ENCODE results near the gene AKR7A3. TPM values are rescaled to one million over a fixed set of nuclear protein-coding genes. Genes with fewer than 3 reads are reported as not detected.
"Not testable (repeated sequence)": the region's sequence is repeated elsewhere in the genome, so short reads cannot be mapped to it uniquely, and the experiment has no call there.

Gene AKR7A3
- total RNA-seq, 1 experiment from 2014 or later, result 1.4 TPM

DNA sequence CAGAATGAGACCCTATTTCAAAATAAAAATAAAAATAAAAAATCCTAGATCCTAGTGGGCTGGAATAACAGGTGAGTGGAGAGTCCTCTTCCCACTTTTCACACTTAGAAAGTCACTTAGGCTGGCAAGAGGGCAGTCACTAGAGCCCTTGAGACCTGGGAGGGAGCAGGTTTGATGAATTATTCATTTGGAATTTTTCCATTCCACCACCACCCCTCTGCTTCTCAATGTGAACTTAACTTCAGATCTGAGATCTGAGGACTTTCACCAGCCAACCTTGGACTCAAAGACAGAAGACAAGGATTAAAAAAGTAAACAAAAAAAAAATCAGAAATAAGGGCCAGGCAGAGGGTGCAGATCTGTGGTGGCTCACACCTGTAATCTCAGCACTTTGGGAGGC is 16.5 kb downstream of the AKR7A3 start:
- Histone ChIP-seq H3K4me1 (ENCODE audit: control insufficient read depth, insufficient read depth, low read length) (no peaks in the 10 kb centered on the region), H3K27ac (ENCODE audit: low read length) (no peak overlapping the region), H3K9me3 (ENCODE audit: control insufficient read depth, insufficient read depth, low read depth, low read length) (no peaks in the 10 kb centered on the region), H3K27me3 (ENCODE audit: control insufficient read depth, insufficient read depth, low read length) (no peaks in the 10 kb centered on the region), H3K4me3 (ENCODE audit: low read depth in 2 of 2, low read length in 2 of 2) (no peak overlapping the region), H3K36me3 (ENCODE audit: control insufficient read depth, insufficient read depth, low read length) (no peaks in the 10 kb centered on the region)
- in situ Hi-C loops (cut with HindIII; ENCODE audit: low pct_unique_long_range_greater_than_20kb, low sequenced_read_pairs), result no loop called here
- TF ChIP-seq, protein P1, sequence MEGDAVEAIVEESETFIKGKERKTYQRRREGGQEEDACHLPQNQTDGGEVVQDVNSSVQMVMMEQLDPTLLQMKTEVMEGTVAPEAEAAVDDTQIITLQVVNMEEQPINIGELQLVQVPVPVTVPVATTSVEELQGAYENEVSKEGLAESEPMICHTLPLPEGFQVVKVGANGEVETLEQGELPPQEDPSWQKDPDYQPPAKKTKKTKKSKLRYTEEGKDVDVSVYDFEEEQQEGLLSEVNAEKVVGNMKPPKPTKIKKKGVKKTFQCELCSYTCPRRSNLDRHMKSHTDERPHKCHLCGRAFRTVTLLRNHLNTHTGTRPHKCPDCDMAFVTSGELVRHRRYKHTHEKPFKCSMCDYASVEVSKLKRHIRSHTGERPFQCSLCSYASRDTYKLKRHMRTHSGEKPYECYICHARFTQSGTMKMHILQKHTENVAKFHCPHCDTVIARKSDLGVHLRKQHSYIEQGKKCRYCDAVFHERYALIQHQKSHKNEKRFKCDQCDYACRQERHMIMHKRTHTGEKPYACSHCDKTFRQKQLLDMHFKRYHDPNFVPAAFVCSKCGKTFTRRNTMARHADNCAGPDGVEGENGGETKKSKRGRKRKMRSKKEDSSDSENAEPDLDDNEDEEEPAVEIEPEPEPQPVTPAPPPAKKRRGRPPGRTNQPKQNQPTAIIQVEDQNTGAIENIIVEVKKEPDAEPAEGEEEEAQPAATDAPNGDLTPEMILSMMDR (IDR thresholded peaks at IDR 0.05), result no peak
- TF ChIP-seq, protein P2, sequence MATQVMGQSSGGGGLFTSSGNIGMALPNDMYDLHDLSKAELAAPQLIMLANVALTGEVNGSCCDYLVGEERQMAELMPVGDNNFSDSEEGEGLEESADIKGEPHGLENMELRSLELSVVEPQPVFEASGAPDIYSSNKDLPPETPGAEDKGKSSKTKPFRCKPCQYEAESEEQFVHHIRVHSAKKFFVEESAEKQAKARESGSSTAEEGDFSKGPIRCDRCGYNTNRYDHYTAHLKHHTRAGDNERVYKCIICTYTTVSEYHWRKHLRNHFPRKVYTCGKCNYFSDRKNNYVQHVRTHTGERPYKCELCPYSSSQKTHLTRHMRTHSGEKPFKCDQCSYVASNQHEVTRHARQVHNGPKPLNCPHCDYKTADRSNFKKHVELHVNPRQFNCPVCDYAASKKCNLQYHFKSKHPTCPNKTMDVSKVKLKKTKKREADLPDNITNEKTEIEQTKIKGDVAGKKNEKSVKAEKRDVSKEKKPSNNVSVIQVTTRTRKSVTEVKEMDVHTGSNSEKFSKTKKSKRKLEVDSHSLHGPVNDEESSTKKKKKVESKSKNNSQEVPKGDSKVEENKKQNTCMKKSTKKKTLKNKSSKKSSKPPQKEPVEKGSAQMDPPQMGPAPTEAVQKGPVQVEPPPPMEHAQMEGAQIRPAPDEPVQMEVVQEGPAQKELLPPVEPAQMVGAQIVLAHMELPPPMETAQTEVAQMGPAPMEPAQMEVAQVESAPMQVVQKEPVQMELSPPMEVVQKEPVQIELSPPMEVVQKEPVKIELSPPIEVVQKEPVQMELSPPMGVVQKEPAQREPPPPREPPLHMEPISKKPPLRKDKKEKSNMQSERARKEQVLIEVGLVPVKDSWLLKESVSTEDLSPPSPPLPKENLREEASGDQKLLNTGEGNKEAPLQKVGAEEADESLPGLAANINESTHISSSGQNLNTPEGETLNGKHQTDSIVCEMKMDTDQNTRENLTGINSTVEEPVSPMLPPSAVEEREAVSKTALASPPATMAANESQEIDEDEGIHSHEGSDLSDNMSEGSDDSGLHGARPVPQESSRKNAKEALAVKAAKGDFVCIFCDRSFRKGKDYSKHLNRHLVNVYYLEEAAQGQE (IDR thresholded peaks at IDR 0.05; ENCODE audit: insufficient read depth in 1 of 2, low read depth in 2 of 2, low read length in 1 of 2), result no peak
- TF ChIP-seq POLR2AphosphoS5 (IDR thresholded peaks at IDR 0.05; ENCODE audit: low read depth, low read length), result no peak
- TF ChIP-seq TCF7L2 (IDR thresholded peaks at IDR 0.05; ENCODE audit: low read depth, low read length), result no peak
- no peak for TF ChIP-seq SIN3A (IDR thresholded peaks at IDR 0.05; ENCODE audit: borderline replicate concordance, insufficient read depth, low read depth, low read length)
- no TSS peak for BruUV-seq (replicated peaks)
- ChIA-PET POLR2A (no interaction called here), CTCF (no interaction called here)
- DNase-seq (ENCODE audit: low read depth, low spot score), result no peak
- intact Hi-C loops (cut with micrococcal nuclease; ENCODE audit: unreplicated experiment), result no loop called here
- ATAC-seq, result no peak

DNA sequence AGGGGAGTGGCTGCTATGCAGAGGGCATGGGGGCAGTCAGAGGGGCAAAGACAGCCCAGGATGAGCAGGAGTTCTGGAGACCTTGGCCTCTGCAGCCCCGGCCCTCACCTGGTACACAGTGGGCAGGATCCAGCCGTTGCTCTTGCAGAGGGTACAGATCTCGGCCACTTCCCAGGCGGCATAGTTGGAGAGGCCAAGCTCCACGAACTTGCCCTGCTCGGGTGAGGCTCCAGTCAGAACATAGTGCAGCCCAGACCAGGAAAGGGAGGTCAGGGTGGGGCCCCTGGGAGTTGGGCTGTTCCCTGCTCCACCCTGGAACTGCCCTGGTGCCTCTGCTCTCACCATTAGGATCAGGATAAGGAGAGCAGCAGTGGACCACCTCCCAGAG is 18.2 kb downstream of the AKR7A3 start:
- BruUV-seq (replicated peaks); DNase-seq (ENCODE audit: low read depth, low spot score); H3K36me3 ChIP-seq (ENCODE audit: control insufficient read depth, insufficient read depth, low read length); H3K9me3 ChIP-seq (ENCODE audit: control insufficient read depth, insufficient read depth, low read depth, low read length); H3K4me3 ChIP-seq (ENCODE audit: low read depth in 2 of 2, low read length in 2 of 2); H3K27me3 ChIP-seq (ENCODE audit: control insufficient read depth, insufficient read depth, low read length); H3K27ac ChIP-seq (ENCODE audit: low read length); intact Hi-C loops (cut with micrococcal nuclease; ENCODE audit: unreplicated experiment); CTCF ChIA-PET; in situ Hi-C loops (cut with HindIII; ENCODE audit: low pct_unique_long_range_greater_than_20kb, low sequenced_read_pairs); H3K4me1 ChIP-seq (ENCODE audit: control insufficient read depth, insufficient read depth, low read length): not testable (repeated sequence)
- POLR2A ChIA-PET, result interaction anchor here (0.6 kb wide), 1 partner anchor 21 kb away, joined by 17 read pairs; no protein-coding TSS in a partner anchor
- peak; percentile 22; the same call in 1 of the 2 replicates for ATAC-seq

DNA sequence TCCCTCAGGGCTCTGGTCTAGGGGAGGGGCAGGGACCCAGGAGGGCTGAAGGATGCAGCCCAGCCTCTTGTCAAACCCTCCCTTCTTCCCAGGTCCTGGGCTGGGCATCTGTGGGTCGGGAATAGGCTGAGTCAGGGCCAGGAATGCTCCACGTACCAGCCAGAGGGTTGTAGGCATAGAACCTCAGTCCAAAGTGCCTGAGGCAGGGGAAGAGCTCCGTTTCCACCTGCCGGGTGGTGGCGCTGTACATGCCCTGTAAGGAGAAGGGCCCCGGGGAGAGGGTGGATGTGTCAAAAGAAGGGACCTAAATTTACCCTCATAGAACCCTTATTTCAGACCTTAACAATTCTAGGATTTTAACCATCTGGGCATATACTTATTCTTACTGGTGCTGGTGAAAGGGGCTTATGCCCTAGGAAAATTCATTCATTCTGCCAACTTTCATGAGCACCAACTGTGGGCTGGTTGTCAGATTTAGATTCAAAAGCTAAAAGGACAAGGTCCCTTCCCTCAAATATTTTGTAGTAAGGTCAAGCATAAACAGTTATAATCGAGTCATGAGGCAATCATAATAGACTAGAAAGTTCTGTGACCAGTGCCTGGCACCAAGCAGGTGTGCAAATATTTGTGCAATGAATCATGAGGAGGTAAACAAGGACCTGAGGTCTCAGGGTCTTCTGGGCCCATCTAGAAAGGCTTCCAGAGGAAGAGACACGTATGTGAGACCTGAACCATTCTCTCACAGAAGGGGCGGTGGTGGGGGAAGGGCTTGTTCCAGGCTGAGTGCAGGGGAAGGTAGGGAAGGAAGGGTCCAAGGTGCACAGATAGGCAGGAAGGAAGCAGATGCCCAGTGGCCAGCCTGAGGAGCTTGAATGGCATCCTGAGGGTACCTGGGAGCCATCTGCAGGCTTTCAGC is 18.9 kb downstream of the AKR7A3 start:
- DNase-seq (ENCODE audit: low read depth, low spot score); in situ Hi-C loops (cut with HindIII; ENCODE audit: low pct_unique_long_range_greater_than_20kb, low sequenced_read_pairs); H3K36me3 ChIP-seq (ENCODE audit: control insufficient read depth, insufficient read depth, low read length); CTCF ChIA-PET; intact Hi-C loops (cut with micrococcal nuclease; ENCODE audit: unreplicated experiment); H3K9me3 ChIP-seq (ENCODE audit: control insufficient read depth, insufficient read depth, low read depth, low read length); H3K4me3 ChIP-seq (ENCODE audit: low read depth in 2 of 2, low read length in 2 of 2); H3K4me1 ChIP-seq (ENCODE audit: control insufficient read depth, insufficient read depth, low read length); BruUV-seq (replicated peaks); H3K27me3 ChIP-seq (ENCODE audit: control insufficient read depth, insufficient read depth, low read length); POLR2A ChIA-PET; H3K27ac ChIP-seq (ENCODE audit: low read length): not testable (repeated sequence)
- peak; percentile 28; the same call in 1 of the 2 replicates for ATAC-seq
